A549 (cell line): Measurements from ENCODE around the gene RPTOR. TPM values are rescaled to one million over a fixed set of nuclear protein-coding genes. Genes with fewer than 3 reads are reported as not detected.

Source experiments
- ATAC-seq, 2 experiments: fragments of 200-7000 bp in 1 of 2; fragments of >200 bp in 1 of 2; cut with Nextera tagmentation in 1 of 2; cut with Tn5 transposase in 1 of 2; 3 replicates each; pipeline versions ENCODE4 v1.8.0 to v1.9.1; 2018 to 2020; ENCODE audit warnings: mild to moderate bottlenecking in 1 of 2, moderate library complexity in 1 of 2
- CTCF ChIA-PET: fragments of 300-600 bp; sonication (Branson Sonifier 250); formaldehyde crosslinking; extraction: SDS; loops from one replicate; lab custom pipeline; 2021; ENCODE audit warnings: antibody characterized with exemption, inconsistent platforms; lab: Yijun Ruan, JAX
- POLR2A ChIA-PET: fragments of 350-600 bp; formaldehyde crosslinking; extraction: SDS; loops from one replicate; lab custom pipeline; 2021; ENCODE audit warnings: antibody characterized with exemption, inconsistent platforms; lab: Yijun Ruan, JAX
- DNase-seq, 2 experiments: peaks; one replicate each; pipeline versions ENCODE4 v3.0.0 to v3.0.0-alpha.2; 2011 to 2016; ENCODE audit warnings: low read depth in 1 of 2, low spot score in 1 of 2
- FAIRE-seq: peaks from 2 replicates; lab custom pipeline; 2011; peaks lifted over from hg19 to GRCh38; lab: Jason Lieb, UNC
- H3K27ac ChIP-seq, 2 experiments: fragments of >200 bp; sonication (Bioruptor Twin); formaldehyde crosslinking; 3 replicates each; pipeline ENCODE4 v1.5.1; 2016 to 2017
- H3K4me1 ChIP-seq: fragments of >200 bp; sonication (Bioruptor Twin); formaldehyde crosslinking; 3 replicates; pipeline ENCODE4 v1.6.1; 2016
- H3K4me2 ChIP-seq: fragments of >200 bp; sonication (Bioruptor Twin); formaldehyde crosslinking; 3 replicates; pipeline ENCODE4 v1.6.1; 2016
- H3K4me3 ChIP-seq: fragments of >200 bp; sonication (Bioruptor Twin); formaldehyde crosslinking; 3 replicates; pipeline ENCODE4 v1.5.1; 2016
- H3K9me3 ChIP-seq: fragments of >200 bp; sonication (Bioruptor Twin); formaldehyde crosslinking; 3 replicates; pipeline ENCODE4 v1.6.1; 2016
- BHLHE40 ChIP-seq: IDR thresholded peaks from 2 replicates; pipeline ENCODE4 v1.6.1; 2012; ENCODE audit warnings: low read depth, low read length, inconsistent platforms
- CBX8 ChIP-seq: fragments of 200-600 bp; sonication (generic); IDR thresholded peaks from 2 replicates; pipeline ENCODE4 v1.6.1; 2016
- CTCF ChIP-seq: fragments of >200 bp; sonication (Bioruptor Twin); formaldehyde crosslinking; IDR thresholded peaks from 3 replicates; pipeline ENCODE4 v1.5.1; 2016
- EP300 ChIP-seq, 2 experiments: fragments of >200 bp; sonication (Bioruptor Twin); formaldehyde crosslinking; IDR thresholded peaks; 2 replicates in 1 of 2; 3 replicates in 1 of 2; pipeline ENCODE4 v1.6.1; 2016 to 2017
- ESRRA ChIP-seq: fragments of 150-350 bp; IDR thresholded peaks from 2 replicates; pipeline ENCODE4 v1.6.1; 2014; ENCODE audit warnings: mild to moderate bottlenecking, low read length, borderline replicate concordance
- FOSB ChIP-seq: fragments of 250-450 bp; sonication (Bioruptor Pico); IDR thresholded peaks from 2 replicates; pipeline ENCODE4 v1.5.0; 2020; ENCODE audit warnings: mild to moderate bottlenecking, moderate library complexity
- FOXS1 ChIP-seq: fragments of 250-450 bp; sonication (Bioruptor Pico); IDR thresholded peaks from 2 replicates; pipeline ENCODE4 v1.5.0; 2020; ENCODE audit warnings: mild to moderate bottlenecking, moderate library complexity
- HES2 ChIP-seq: fragments of >200 bp; sonication (Bioruptor Twin); formaldehyde crosslinking; IDR thresholded peaks from 2 replicates; pipeline ENCODE4 v1.6.1; 2016
- HMGXB4 ChIP-seq: fragments of 250-450 bp; sonication (Bioruptor Pico); IDR thresholded peaks from 2 replicates; pipeline ENCODE4 v1.5.0; 2021; ENCODE audit warnings: mild to moderate bottlenecking, moderate library complexity, borderline replicate concordance
- JUNB ChIP-seq: fragments of >200 bp; sonication (Bioruptor Twin); formaldehyde crosslinking; IDR thresholded peaks from 2 replicates; pipeline ENCODE4 v1.6.1; 2016
- MAX ChIP-seq: IDR thresholded peaks from 2 replicates; pipeline ENCODE4 v1.6.1; 2012
- NFE2L2 ChIP-seq: fragments of 150-350 bp; conservative IDR thresholded peaks from 2 replicates; pipeline ENCODE4 v1.6.1; 2014; ENCODE audit warnings: low read length
- NPAS2 ChIP-seq: fragments of 250-450 bp; sonication (Bioruptor Pico); IDR thresholded peaks from 2 replicates; pipeline ENCODE4 v1.8.0; 2022; ENCODE audit warnings: mild to moderate bottlenecking, moderate library complexity, borderline replicate concordance
- POLR2AphosphoS2 ChIP-seq: conservative IDR thresholded peaks from 2 replicates; pipeline ENCODE4 v1.6.1; 2012; ENCODE audit warnings: low read length, improper control_type of control experiment, inconsistent platforms
- RARB ChIP-seq: fragments of 250-450 bp; sonication (Bioruptor Pico); IDR thresholded peaks from 2 replicates; pipeline ENCODE4 v1.8.0; 2021; ENCODE audit warnings: mild to moderate bottlenecking, moderate library complexity
- REST ChIP-seq: fragments of 200-600 bp; sonication (generic); IDR thresholded peaks from 2 replicates; pipeline ENCODE4 v1.6.1; 2016; ENCODE audit warnings: antibody characterized with exemption, mild to moderate bottlenecking, moderate library complexity
- RNF2 ChIP-seq: fragments of 200-600 bp; sonication (generic); IDR thresholded peaks from 2 replicates; pipeline ENCODE4 v1.6.1; 2016; ENCODE audit warnings: low read depth, mild to moderate bottlenecking, antibody characterized with exemption, moderate library complexity, borderline replicate concordance
- TFCP2L1 ChIP-seq: fragments of 250-450 bp; sonication (Bioruptor Pico); IDR thresholded peaks from 2 replicates; pipeline ENCODE4 v1.5.0; 2021; ENCODE audit warnings: mild to moderate bottlenecking
- ZC3H11A ChIP-seq: fragments of 450-650 bp; IDR thresholded peaks from 2 replicates; pipeline ENCODE4 v1.6.1; 2014; ENCODE audit warnings: antibody characterized with exemption, mild to moderate bottlenecking
- WGBS: methylation state at CpG from one replicate; pipeline ENCODE4 v1.1.6; 2017; ENCODE audit errors: missing lambda C conversion rate; 5-methylcytosine and 5-hydroxymethylcytosine counted together
- polyA plus RNA-seq, 4 experiments: library from polyadenylated mRNA; depleted of rRNA in 3 of 4; stranded (reverse); fragments of >200 nt; fragmentation: RNase III in 1 of 4; extraction: RNeasy Plus Mini Kit Qiagen cat#74134 plus additional on column Dnase treatment in 1 of 4; gene quantifications; 2 replicates in 3 of 4; 3 replicates in 1 of 4; pipeline ENCODE4 v1.2.3, GENCODE V29; 2011 to 2017

Gene RPTOR
- polyA plus RNA-seq, 2 of the 4 experiments (the other 2 are of a cell fraction): 10.8 to 27.1 TPM

- ATAC-seq: no peak
- H3K4me1 ChIP-seq: peaks cover 21% of the 10 kb centered on the region
- ChIA-PET CTCF (interaction anchor here (0.7 to 1.3 kb wide), 6 partner anchors 15 to 244 kb away, joined by 3 to 4 read pairs (median 3); no protein-coding TSS in a partner anchor), POLR2A (no interaction called here)
- DNase-seq: no peak
- peaks cover 3% of the 10 kb centered on the region; the same call in 1 of the 3 replicates for H3K9me3 ChIP-seq
- TF ChIP-seq TFCP2L1 (CRISPR knock-in tag) (no peak), RARB (CRISPR knock-in tag) (no peak), FOXS1 (no peak), JUNB (no peak), ESRRA (no peak), FOSB (CRISPR knock-in tag) (no peak), MAX (no peak), EP300 (IDR thresholded peaks at IDR 0.05) (no peak), ZC3H11A (no peak), CBX8 (no peak), BHLHE40 (no peak), REST (no peak), NPAS2 (CRISPR knock-in tag) (no peak), HES2 (no peak), HMGXB4 (CRISPR knock-in tag) (no peak), POLR2AphosphoS2 (no peak), RNF2 (no peak), CTCF (no peak), NFE2L2 (no peak)
- no peak overlapping the region for H3K4me3 ChIP-seq
- no peak overlapping the region for H3K4me2 ChIP-seq
- no peak for FAIRE-seq
- H3K27ac ChIP-seq: no peak overlapping the region
- 92% methylated on average over 10 of the region's 10 CpGs for WGBS
Observed at GRCh38 chr17:80716986-80717719, 172.5 kb downstream of the RPTOR start.
